GM19324 (cell line): Measurements from ENCODE around the gene ZNF771.
"Not testable (repeated sequence)": the region's sequence is repeated elsewhere in the genome, so short reads cannot be mapped to it uniquely, and the experiment has no call there.

Source experiments
- ATAC-seq: cut with Tn5 transposase; IDR thresholded peaks from one replicate; pipeline ENCODE4 v1.9.1; 2021; ENCODE audit warnings: mild to moderate bottlenecking, moderate library complexity; ENCODE audit not compliant: unreplicated experiment, low FRiP score

ZNF771 gene

DNA sequence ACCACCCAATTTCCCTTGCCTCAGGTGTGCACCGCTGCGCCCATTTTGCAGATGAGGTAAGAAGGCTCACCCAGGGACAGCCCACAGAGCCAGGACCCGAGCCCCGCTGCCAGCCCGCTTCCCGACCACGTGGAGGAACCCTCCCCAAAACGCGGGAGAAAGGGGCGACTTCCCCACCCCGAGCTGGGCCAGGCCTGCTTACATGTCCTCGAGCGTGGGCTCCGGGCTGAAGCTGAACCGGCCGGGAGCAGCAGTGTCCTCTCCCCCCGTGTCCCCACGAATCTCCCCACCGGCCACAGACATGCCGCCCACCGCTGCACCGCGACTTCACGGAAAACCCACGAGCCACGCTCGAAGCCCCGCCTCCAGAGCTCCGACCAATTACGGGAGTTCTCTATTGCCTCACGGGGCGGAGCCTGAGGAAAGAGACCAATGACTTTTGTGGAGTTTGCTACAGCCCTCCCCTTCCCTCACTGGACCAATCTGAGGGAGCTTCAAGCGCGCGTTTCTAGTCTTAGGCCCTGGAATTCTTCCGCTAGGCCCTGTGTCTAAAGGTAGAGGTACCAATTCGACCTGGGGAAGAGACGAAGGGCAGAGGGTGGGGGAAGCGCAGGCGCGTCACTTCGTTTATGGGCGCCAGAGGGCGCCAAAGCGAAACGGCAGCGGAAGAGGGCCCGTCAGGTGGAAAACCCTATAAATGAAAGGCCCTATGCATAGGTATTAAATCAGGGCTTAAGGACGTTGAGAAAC, 22.4 kb downstream of the ZNF771 start, which contains the start of gene DCTPP1:
TSS of gene DCTPP1 (minus strand) at position 353 of the 750 bp plus-strand sequence. CDS start at position 303, 50 bp downstream.
- ATAC-seq: peak; percentile 96

DNA sequence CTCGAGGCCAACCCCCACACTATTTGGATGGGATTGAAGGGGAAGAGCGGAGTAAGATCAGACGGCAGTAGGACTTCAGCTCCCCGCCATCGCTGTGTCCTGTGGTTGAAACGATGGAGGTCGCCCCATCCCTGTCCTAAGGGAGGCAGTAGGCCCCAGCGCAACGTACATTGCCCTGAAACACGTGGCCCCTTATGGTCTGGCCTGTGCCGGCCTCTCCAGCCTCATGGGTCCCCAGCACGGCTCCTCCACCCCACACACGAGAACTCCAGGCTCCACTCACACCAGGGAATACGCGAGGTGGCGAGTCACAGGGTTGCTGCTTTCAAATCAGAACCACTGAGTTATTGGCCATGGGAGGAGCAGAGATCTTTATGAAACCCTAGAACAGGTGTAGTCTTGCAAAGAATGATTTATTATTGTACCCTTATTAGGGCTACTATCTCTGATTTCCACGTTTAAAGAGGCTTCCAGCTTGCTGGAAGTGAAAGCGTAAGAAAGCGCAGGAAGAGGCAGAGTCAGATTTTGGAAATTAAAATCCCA, 23.1 kb downstream of the ZNF771 start:
- peak; percentile 8 for ATAC-seq

DNA sequence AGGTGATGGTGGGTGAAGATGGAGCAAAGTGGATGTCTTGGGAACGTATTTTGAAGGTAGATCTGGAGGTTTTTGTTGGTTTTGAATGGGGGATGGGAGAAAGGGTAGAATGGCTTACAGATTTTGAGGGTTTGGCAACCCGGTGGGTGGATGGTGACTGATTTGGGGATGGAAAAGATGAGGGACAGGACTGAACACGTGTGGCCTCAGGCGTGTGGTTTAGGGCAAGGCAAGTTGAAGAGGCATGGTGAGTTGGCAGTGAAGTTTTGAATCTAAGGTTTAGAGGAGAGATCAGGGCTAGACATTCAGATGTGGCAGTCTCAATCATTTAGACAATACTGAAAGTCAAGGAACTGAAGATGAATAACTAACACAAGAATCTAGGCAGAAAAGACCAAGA, 27.4 kb downstream of the ZNF771 start:
- no peak for ATAC-seq

DNA sequence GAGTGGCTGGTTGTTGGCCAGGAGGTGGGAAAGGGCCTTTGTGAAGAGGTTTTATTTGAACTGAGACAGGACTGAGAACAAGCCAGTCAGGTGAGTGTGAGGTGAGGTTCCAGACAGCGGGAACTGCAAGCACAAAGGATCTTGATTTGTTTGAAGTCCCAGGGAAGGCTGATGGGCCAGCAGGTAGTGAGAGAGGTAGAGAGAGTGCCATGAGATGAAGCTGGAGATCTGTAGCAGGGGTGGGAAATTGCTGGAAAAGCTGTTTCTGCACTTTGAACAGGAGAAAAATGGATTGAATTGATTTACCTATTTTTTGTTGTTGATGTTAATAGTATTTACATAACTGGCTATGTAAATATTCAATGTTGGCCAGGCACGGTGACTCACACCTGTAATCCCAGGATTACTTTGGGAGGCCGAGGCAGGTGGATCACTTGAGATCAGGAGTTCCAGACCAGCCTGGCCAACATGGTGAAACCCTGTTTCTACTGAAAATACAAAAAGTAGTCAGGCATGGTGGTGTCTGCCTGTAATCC, 30.2 kb downstream of the ZNF771 start:
- no peak for ATAC-seq

DNA sequence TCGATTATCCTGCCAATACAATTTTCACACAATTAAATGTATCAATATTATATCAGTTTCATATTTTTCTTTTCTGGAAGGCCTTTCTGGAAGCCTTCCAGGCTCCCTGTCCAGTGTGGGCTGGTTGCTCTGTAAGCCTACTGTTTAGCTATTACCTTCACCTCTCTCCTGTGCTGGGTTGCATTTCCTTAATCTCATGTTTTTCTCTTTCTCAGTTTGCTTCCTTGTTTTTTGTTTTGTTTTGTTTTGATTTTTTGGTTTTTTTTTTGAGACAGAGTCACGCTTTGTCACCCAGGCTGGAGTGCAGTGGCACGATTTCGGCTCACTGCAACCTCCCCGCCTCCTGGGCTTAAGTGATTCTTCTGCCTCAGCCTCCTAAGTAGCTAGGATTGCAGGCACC, 31.4 kb downstream of the ZNF771 start:
- ATAC-seq: no peak

DNA sequence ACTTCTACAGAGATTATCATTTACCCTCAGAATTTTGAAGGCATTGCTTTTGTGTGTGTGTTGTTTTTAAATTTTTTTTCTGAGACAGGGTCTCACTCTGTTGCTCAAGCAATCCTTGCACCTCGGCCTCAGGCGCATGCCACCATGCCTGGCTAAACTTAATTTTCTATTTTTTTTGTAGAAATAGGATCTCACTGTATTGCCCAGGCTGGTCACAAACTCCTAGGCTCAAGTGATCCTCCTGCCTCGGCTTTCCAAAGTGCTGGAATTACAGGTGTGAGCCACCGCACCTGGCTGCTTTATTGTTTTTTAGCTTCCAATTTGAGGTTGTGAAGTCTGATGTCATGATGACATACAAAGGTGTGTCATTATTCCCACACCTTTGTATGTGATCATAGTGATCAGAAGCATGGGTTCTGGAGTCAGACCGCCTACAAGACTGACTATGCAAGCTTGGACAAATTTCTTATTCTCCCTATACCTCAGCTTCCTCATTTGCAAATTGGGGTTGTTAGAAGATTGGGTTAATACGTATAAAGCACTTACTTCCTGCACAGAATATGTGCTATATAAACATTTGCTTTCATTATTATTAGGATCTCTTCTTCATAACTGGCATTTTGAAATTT, 32.4 kb downstream of the ZNF771 start:
- ATAC-seq: no peak

DNA sequence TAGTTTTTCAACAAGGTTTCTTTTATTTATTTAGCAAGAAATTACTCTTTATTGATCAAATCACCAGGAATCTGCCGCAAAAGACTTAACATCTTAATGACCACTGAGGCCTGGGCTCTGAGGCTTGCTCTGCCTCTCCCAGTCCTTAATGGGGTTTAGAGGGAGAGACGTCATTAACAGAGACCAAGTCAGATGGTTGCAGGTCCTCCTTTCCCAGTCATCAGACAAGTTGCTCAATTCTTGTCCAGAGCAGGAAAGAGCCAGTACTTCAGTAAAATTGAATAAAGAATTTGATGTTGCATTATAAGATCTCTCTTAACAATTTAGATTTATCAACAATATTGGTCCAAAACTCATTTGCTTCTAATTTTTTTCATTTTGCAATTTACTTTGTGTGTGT, 36.2 kb downstream of the ZNF771 start:
- no peak for ATAC-seq

DNA sequence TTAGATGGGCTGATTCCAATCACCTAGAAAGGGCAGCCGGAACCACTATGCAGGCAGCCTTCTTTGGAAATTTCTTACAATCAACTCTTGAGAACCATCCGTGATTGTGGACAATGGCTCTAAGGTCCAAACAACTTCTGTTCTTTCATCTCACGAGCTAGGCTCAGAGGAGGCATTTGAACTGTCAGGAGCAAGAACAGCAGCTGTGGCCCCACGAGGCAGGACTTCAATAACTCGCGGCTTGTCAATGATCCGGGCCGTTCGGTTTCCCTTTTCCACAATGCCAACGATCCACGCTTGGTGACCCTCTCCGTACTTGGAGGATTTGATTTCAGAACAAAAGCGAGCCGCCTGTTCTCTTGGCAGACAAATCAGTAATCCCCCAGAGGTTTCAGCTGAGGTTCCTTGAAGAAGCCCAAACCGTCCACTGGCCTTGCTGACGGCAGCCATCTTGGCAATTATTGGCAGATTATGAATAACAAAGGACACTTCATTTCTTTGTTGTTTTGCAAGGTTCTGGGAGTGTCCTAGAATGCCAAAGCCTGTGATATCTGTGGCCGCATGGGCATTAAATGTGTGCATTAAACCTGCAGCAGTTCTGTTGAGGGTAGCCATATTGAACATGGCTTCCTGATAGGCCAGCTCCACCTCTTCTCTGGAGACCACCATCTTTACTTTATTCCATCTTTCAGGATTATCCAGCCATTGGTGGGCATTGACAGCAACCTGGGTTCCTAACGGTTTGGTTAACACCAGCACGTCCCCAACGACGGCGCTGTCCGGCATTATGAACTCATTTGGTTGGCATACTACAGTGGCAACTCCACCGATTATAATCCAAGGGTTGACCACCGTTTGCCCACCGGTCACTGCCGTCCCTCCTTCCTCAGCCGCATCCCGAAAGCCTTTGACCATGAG, 37.1 kb downstream of the ZNF771 start:
- ATAC-seq: no peak

DNA sequence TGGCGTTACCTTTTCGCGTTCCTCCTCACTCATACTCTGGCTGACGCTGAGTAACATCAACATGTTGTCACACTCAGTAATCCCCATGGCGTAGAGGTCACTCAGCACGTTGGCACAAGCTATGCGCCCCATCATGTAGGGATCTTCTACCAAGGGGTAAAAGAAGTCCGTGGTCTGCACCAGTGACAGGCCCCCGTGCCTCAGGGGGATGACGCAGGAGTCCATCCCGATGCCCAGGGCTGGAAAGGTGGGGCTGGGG, 37.7 kb downstream of the ZNF771 start:
- no peak for ATAC-seq

DNA sequence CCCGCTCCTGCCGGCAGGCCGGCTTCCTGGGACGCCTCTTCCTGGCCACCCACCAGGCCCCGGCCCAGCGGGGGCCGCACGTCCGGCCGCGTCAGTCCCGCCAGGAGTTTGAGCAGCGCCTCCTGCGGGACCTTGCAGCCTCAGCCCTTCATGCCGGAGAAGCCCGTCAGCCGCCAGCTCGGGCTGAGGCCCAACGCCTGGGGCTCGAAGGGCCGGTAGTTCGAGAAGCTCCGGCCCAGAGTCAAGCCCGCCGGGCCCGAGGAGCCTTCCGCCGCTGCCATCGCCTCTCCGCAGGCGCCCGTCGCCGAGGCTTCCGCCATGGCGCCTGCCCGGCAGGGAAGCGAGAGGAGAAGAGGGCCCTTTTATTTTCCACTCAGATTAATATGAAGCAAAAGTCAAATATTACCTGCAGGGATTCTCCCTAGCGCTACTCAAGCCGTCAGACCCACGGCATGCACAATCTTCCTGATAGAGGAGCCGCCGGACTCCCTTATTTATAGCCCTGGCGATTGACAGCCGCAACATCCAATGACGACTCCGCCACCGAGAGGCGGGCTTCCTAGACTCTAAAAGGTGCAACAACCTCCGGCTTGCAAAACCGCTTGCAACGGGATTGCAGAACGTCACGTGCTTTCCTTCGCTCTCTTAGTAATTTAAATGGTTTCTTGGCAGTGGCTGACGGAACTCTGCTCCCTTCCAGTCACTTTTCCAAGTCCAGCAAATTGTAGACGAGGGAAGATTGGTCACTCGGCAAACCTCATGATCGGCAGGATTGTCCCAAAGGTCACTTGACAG, 38.2 kb downstream of the ZNF771 start, which contains the start of gene SEPHS2:
TSS of gene SEPHS2 (minus strand) at position 467 of the 795 bp plus-strand sequence. CDS start at position 320, 147 bp downstream.
- peak; percentile 80 for ATAC-seq

DNA sequence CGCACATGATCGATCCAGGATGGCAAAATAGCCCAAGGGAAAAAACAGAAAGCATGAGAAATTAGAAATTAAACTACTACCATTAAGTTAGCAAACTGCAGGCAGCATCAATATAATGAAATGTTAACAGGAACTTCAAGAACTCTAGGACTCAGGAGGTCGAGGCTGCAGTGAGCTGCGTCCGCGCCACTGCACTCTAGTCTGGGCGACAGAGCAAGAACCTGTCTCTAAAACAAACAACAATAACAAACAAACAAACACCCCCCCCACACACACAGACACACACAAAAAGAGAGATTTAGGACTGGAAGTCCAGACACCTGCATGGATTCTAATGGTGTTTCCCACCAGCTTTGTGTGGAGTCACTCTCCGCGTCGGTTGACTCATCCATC, 38.8 kb downstream of the ZNF771 start:
- no peak for ATAC-seq

DNA sequence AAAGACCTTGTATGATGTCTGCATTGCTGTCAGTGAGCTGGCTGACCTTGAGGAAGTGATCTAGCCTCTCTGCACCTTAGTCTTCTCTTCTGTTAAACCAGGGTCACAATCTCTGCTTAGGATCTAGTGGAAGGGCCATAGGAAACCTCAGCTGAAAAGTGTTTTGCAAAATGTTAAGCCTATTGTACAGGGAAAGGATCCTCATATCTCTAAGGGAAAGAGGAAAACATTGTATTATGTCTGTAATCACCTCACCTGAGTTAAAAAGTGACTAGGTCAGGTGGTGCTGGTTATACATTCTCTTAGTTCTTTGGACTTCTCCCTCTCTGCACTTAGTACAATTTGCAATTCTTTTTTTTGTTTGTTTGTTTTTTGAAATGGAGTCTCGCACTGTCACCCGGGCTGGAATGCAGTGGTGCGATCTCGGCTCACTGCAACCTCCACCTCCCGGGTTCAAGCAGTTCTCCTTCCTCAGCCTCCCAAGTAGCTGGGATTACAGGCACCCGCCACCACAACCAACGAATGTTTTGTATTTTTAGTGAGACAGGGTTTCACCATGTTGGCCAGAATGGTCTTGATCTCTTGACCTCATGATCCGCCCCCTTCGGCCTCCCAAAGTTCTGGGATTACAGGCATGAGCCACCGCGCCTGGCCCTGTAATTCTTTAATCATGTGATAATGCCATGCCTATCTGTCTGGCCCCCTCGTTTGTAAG, 40.3 kb downstream of the ZNF771 start:
- no peak for ATAC-seq

DNA sequence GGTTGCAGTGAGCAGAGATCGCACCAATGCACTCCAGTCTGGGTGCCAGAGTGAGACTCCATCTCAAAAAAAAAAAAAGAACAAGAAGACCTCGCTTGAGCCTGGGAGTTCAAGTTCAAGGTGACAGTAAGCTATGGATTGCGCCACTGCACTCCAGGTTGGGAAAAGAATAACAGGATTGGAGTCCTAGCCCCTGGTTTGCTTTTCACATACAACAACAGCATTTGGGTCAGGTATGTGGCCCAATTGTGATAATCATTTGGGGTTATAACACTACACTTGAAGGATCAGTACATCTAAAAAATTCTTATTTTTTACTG, 41.7 kb downstream of the ZNF771 start:
- no peak for ATAC-seq

DNA sequence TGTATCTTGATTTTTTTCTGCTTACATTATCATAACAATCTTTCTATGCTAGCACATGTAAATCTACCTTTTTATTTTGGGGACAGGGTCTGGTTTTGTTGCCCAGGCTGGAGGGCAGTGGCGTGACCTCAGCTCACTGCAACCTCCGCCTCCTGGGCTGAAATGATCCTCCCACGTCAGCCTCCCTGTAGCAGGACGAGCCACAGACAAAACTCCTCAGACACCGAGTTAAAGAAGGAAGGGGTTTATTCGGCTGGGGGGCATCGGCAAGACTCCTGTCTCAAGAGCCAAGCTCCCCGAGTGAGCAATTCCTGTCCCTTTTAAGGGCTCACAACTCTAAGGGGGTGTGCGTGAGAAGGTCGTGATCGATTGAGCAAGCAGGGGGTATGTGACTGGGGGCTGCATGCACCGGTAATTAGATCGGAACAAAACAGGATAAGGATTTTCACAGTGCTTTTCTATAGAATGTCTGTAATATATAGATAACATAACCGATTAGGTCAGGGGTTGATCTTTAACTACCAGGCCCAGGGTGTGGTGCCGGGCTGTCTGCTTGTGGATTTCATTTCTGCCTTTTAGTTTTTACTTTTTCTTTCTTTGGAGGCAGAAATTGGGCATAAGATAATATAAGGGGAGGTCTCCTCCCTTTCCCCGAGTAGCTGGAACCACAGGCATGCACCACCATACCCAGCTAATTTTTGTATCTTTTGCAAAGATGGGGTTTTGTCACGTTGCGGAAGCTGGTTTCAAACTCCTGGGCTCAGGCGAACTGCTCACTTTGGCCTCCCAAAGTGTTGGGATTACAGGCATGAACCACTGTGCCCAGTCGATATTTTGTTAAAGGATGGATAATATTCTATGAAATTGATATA, 45.5 kb downstream of the ZNF771 start:
- not testable (repeated sequence) for ATAC-seq

DNA sequence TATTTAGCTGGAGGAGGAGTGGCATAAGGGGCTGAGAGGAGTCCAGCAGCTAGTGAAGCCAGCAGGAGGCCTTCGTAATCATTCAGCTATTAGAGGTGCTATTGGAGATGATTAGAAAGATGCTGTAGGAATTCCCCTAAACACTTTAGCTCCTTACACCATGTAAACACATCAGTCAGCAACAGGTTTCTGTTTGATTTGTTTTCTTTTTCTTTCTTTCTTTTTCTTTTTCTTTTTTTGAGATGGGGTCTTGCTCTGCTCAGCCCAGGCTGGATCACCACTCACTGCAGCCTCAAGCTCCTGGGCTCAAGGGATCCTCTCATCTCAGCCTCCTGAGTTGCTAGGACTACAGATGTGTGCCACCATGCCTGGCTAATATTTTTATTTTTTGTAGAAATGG, 48.9 kb downstream of the ZNF771 start:
- no peak for ATAC-seq

DNA sequence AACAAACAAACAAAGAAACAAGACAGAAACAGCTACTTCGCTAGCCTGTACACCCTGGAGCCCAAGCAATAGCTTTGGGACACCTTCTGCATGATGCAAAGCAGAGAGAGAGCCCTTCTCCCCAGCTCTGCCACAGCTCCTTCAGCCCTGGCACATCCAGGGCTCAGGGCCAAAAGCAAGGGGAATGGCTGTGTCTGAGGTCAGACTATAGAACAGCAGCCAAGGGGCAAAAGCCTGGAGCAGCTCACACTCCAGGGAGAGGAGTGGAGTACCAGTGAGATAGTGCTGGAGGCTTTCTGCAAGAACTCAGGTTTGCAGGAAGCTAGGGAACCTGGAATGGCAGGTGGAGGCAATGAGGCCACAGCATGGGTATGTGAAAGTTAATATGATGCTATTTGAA, 49.9 kb downstream of the ZNF771 start:
- no peak for ATAC-seq

DNA sequence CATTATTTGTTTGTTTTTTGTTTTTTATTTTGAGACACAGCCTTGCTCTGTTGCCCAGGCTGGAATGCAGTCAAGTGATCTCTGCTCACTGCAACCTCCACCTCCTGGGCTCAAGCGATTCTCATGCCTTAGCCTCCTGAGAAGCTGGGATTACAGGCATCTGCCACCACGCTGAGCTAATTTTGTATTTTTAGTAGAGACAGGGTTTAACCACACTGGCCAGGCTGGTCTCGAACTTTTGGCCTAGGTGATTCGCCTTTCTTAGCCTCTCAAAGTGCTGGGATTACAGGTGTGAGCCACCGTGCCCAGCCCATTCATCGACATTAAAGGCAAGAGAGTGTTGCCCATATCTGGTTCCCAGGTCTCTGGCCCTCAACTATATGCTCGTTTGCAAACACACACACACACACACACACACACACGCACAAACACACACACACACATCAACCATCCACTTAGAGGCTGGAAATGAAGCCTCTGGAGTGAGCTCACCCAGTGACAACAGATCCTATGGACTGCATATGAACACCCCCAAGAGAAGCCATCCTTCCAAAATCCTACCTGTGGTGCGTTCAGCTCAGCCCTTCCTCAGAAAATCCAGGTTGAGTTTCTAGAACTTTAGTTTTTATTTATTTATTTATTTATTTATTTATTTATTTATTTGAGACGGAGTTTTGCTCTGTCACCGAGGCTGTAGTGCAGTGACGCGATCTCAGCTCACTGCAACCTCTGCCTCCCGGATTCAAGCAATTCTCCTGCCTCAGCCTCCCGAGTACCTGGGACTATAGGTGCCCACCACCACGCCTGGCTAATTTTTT, 50.5 kb downstream of the ZNF771 start:
- no peak for ATAC-seq
